Right cardiac atrium (tissue), 5 donors: Measurements from ENCODE around the gene PTPRJ. TPM values are rescaled to one million over a fixed set of nuclear protein-coding genes. Genes with fewer than 3 reads are reported as not detected.
A peak's percentile ranks its signal among the peaks of the same experiment; 100 is the strongest.

Experiments
- ATAC-seq, 2 donors: fragments of 200-7000 bp; cut with Tn5 transposase; one replicate each; pipeline versions ENCODE4 v1.8.0 to v1.9.1; 2020; ENCODE audit warnings: moderate library complexity in 2 of 2, mild to moderate bottlenecking in 1 of 2
- DNase-seq, 3 donors: peaks; one replicate each; pipeline ENCODE4 v3.0.0-alpha.2; 2020
- H3K27ac ChIP-seq: one replicate; pipeline ENCODE4 v1.5.1; 2013; ENCODE audit warnings: mild to moderate bottlenecking, low read length, control low read depth, moderate library complexity
- H3K27me3 ChIP-seq: one replicate; pipeline ENCODE4 v1.6.1; 2013; ENCODE audit not compliant: control insufficient read depth, insufficient read depth
- H3K4me1 ChIP-seq: one replicate; pipeline ENCODE4 v1.6.1; 2013; ENCODE audit warnings: low read length; ENCODE audit not compliant: control insufficient read depth, insufficient read depth
- H3K4me3 ChIP-seq: one replicate; pipeline ENCODE4 v1.5.1; 2013; ENCODE audit warnings: low read length, control low read depth
- H3K9me3 ChIP-seq: one replicate; pipeline ENCODE4 v1.6.1; 2013; ENCODE audit warnings: low read length; ENCODE audit not compliant: control insufficient read depth
- WGBS: extraction: QIAGEN DNeasy Blood & Tissue Kit; methylation state at CpG from one replicate; pipeline ENCODE4 v1.1.7; 2013; 5-methylcytosine and 5-hydroxymethylcytosine counted together
- intact Hi-C, 4 donors: fragments of 100-400 bp; cut with DNase I; formaldehyde crosslinking; loops; one replicate each; pipeline versions ENCODE4 v1.11.0 to v1.14.0; 2022 to 2023
- polyA plus RNA-seq: library from polyadenylated mRNA; stranded (reverse); fragments of 200-250 nt; gene quantifications from one replicate; pipeline ENCODE4 v1.2.3, GENCODE V29; 2013
- total RNA-seq, 4 donors: library from RNA; stranded (reverse); fragmentation: NEBNext Ultra II Directional; extraction: Animal tissue kit (Norgen Biotek cat#: 25700); gene quantifications; one replicate each; pipeline ENCODE4 v1.2.1, GENCODE V29; 2021
- donor health status: healthy with polysubstance abuse.
- donor health status: DM: no; HTN: yes; CAD: no.
- donor health status: DM: no; HTN: no; CAD: no.
- donor health status: DM: no; HTN: yes; CAD: no; lungs with severe emphysema.
- donor health status: DM: yes; HTN: yes; CAD: no.

The PTPRJ gene
- total and polyA plus RNA-seq, 5 donors: 1.8 to 8.7 (median 6.4) TPM

- no peaks in the 10 kb centered on the region for H3K27me3 ChIP-seq
- 92% methylated on average over 12 of the region's 12 CpGs for WGBS
- H3K4me1 ChIP-seq: no peaks in the 10 kb centered on the region
- intact Hi-C loops: no loop called here
- no peak overlapping the region for H3K27ac ChIP-seq
- ATAC-seq (no peak), DNase-seq (no peak)
- H3K4me3 ChIP-seq: no peak overlapping the region
- H3K9me3 ChIP-seq: no peaks in the 10 kb centered on the region
Observed at GRCh38 chr11:48058788-48059187, 78.4 kb downstream of the PTPRJ start.

DNA sequence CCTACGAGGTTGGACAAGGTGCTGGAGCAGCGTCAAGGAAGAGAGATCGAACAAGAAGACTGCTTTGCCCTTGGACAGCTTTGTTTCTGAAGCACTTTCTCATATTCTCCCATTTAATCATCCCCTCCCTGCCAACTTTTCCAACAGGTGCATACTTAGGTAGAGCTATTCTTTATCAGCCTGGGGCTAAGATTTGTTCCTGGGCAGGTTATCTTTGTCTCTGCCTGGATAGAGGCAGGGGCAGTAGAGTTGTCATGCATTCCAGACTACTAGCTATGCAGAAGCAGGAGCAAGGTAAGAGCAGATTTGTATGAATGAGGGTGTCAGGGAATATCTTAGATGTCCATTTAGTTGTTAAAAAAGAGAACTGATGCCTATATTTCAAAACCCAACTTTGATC, 82.3 kb downstream of the PTPRJ start:
- intact Hi-C loops: no loop called here
- H3K9me3 ChIP-seq: peaks cover 2% of the 10 kb centered on the region
- 94% methylated on average over 3 of the region's 3 CpGs for WGBS
- ATAC-seq (no peak), DNase-seq (no peak)
- no peak overlapping the region for H3K4me3 ChIP-seq
- H3K4me1 ChIP-seq: no peaks in the 10 kb centered on the region
- no peaks in the 10 kb centered on the region for H3K27me3 ChIP-seq
- no peak overlapping the region for H3K27ac ChIP-seq

GRCh38 chr11:48063424-48063978, 83.1 kb downstream of the PTPRJ start:
- intact Hi-C loops: no loop called here
- Histone ChIP-seq H3K9me3 (peaks cover 2% of the 10 kb centered on the region), H3K4me3 (no peak overlapping the region), H3K4me1 (peaks cover 2% of the 10 kb centered on the region), H3K27me3 (no peaks in the 10 kb centered on the region), H3K27ac (peak overlapping the region; percentile 42)
- WGBS: 34% methylated on average over 2 of the region's 2 CpGs
- ATAC-seq: peak; percentile 77 to 82
- DNase-seq: peak in 2 of 3 donors; percentile 33 to 74

DNA sequence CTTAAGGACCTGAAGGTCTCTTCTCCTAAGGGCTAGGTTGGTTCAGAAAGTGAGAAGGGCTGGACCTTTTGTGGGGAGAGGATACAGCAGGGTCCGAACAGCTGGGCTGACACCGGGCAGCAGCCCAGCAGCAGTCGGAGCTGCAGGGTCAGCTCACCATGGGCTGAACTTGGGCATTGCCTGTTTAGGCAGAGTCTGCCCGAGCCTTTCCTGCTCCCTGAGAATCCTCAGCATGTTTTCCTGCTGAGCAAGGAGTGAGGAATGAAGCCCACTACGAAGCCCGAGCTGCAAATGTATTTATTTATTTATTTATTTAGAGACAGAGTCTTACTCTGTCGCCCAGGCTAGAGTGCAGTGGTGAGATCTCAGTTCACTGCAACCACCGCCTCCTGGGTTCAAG, 83.9 kb downstream of the PTPRJ start:
- Histone ChIP-seq H3K27ac (peak overlapping the region; percentile 74), H3K27me3 (no peaks in the 10 kb centered on the region), H3K4me1 (peaks cover 2% of the 10 kb centered on the region), H3K9me3 (peaks cover 2% of the 10 kb centered on the region), H3K4me3 (no peak overlapping the region)
- ATAC-seq (no peak), DNase-seq (no peak)
- intact Hi-C loops: no loop called here
- WGBS: 60% methylated on average over 8 of the region's 8 CpGs

DNA sequence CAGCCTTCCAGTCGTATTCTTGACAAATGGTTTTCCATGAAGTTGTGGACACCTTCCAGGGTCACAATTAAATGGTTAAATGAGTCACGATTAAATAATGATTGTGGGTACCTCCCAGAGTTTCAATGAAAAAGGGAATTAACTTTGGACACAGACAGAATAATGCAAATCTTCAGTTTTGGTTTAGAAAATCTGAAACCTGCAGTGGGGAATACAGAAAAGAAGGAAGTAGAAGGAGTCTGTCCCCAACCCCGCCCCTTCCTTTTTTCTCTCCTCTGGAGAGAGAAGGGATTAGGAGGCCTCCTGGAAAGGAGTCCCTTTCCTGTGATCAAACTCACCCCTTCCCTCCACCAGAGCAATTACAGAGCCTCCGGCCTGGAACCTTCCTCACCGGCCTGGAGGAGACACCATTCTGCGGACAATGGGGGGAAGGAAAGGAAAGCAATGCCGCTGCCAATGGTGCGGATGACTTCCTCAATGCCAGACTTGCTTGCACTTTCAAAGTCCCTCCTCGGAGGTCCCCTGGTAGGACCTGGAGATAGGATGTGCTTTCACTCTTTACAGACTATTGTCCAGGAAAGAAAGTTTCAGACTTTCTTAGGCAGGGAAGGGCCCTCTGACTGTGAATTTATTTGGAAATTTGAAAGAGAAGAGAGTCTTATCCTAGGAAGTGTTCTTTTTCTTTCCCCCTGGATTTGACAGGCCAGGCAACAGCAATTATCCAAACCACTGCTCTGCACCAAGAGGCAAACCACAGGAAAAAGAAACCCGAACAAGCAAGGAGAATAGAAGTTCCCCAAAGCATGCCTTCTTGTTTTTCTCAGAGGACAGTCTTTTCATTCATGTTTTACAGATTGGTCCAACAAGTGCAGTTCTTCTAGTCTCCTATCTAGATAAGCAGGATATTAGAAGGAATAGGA, 86.8 kb downstream of the PTPRJ start:
- 42% methylated on average over 10 of the region's 10 CpGs for WGBS
- ATAC-seq (peak; percentile 58 to 70), DNase-seq (no peak)
- Histone ChIP-seq H3K27me3 (no peaks in the 10 kb centered on the region), H3K27ac (peak overlapping the region; percentile 70), H3K4me1 (peaks cover 2% of the 10 kb centered on the region), H3K9me3 (peaks cover 2% of the 10 kb centered on the region), H3K4me3 (no peak overlapping the region)
- intact Hi-C loops: no loop called here

DNA sequence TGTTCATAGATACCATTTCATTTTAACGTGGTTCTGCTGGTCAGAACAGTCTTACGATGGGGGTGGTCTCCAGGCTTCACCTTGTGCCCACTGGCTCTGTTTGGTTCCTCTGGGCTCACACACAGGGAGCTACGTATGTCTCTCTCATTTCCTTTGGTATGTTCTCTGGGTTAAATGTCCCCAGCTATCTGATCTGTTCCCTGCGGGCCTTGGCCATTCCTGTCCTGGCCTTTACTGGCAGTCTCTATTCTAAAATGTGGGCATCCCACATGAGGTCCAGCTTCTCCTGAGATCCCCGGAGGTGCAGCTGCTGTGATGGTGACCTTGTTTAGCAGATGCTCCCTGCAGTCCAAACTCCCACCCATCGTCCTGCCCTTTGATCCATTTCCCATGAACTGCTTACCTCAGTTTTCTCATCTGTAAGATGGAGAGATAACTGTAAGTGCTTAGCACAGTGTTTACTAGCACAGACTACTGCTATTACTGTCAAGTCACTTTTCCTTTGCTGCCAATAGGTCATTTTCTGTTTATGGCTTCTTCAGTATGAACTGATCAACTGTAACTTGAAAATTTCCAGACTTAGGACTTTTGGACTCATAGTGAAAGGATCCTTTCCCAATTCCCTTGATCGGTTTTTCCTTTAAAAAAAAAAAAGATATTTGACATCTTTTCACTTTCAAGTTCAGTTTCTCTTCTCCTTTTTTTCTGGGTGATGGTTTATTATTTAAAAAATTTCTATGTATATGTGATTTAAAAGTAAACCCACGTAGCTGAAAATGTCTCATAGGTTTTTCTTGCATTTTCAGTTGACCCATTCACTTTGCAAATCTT, 92.9 kb downstream of the PTPRJ start:
- ATAC-seq: no peak
- DNase-seq: no peak
- no peak overlapping the region for H3K27ac ChIP-seq
- H3K4me3 ChIP-seq: no peak overlapping the region
- H3K4me1 ChIP-seq: no peaks in the 10 kb centered on the region
- no peaks in the 10 kb centered on the region for H3K27me3 ChIP-seq
- intact Hi-C loops: no loop called here
- no peaks in the 10 kb centered on the region for H3K9me3 ChIP-seq
- 88% methylated on average over 8 of the region's 8 CpGs for WGBS

DNA sequence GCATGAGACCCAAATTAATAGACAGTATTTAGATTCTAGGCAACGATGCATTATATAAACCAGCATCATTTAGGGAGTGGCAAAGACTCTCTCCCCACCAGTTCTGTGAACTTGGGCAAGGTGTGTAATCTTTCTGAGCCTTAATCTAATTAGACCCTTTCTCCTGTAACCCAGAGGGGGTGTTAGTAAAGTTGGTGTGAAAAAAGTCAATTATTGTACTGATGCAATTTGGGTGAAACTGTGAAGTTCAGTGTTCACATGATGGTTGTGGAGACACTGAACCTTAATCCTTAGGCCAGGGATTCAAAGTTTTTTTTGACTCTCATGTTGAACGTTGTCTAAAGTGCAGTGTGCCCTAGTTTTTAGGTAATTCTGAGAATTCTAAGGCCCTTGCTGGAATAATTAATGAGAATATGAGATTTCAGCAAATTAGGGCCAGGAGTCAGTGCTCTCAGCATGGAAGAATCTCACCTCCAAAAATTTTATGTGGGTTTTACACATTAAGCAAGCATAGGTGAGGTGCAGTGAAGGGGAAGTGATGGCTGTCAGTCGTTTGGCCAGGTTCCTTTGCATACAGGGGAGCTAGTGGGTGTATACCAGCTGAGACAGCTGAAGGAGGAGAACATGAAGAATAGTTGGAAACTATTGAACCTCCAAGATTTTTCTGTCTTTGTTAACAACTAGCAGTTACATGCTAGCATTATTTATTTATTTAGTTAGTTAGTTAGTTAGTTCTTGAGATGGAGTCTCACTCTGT, 94.2 kb downstream of the PTPRJ start:
- no peaks in the 10 kb centered on the region for H3K4me1 ChIP-seq
- intact Hi-C loops: no loop called here
- H3K4me3 ChIP-seq: no peak overlapping the region
- ATAC-seq (no peak), DNase-seq (no peak)
- WGBS: 74% methylated on average over 3 of the region's 3 CpGs
- no peak overlapping the region for H3K27ac ChIP-seq
- H3K27me3 ChIP-seq: no peaks in the 10 kb centered on the region
- H3K9me3 ChIP-seq: no peaks in the 10 kb centered on the region

- ATAC-seq: no peak
- intact Hi-C loops: no loop called here
- 98% methylated on average over 7 of the region's 7 CpGs for WGBS
- no peak for DNase-seq
- H3K27me3 ChIP-seq: no peaks in the 10 kb centered on the region
- H3K4me1 ChIP-seq: peaks cover 5% of the 10 kb centered on the region
- no peak overlapping the region for H3K27ac ChIP-seq
- H3K4me3 ChIP-seq: no peak overlapping the region
- no peaks in the 10 kb centered on the region for H3K9me3 ChIP-seq
Observed at GRCh38 chr11:48075637-48076036, 95.3 kb downstream of the PTPRJ start.

DNA sequence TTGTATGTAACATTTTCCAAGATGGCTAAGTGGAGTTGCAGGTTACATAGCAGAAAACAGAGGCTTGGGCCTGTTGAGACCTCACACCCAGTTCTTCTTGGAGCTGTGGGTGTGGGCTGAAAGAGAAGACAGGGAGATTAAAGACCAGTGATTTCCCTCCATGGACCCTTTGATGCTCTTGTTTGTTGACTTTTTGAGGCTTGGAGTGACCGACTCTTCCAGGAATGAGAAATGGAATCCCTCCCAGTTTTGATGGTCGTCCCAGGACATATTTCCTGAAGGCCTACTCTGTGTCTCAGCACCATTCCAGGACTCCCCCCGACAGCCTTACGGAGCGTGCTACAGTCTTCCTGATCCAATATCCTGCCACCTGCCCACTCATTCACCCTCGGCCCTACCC, 96.9 kb downstream of the PTPRJ start:
- DNase-seq (no peak), ATAC-seq (no peak)
- intact Hi-C loops: no loop called here
- Histone ChIP-seq H3K4me1 (peaks cover 5% of the 10 kb centered on the region), H3K27me3 (no peaks in the 10 kb centered on the region), H3K9me3 (no peaks in the 10 kb centered on the region), H3K27ac (no peak overlapping the region), H3K4me3 (no peak overlapping the region)
- WGBS: 83% methylated on average over 6 of the region's 6 CpGs

GRCh38 chr11:48078689-48079088, 98.3 kb downstream of the PTPRJ start:
- Histone ChIP-seq H3K27me3 (no peaks in the 10 kb centered on the region), H3K9me3 (no peaks in the 10 kb centered on the region), H3K4me3 (no peak overlapping the region), H3K27ac (no peak overlapping the region), H3K4me1 (peaks cover 5% of the 10 kb centered on the region)
- ATAC-seq (no peak), DNase-seq (no peak)
- intact Hi-C loops: no loop called here
- WGBS: 96% methylated on average over 1 of the region's 1 CpG
